Adrenal gland (tissue), 5 donors: ENCODE results near the gene MAML1.
A peak's percentile ranks its signal among the peaks of the same experiment; 100 is the strongest.

Source experiments
- POLR2A ChIP-seq, 2 donors: fragments of 450-650 bp; IDR thresholded peaks; one replicate each; pipeline ENCODE4 v1.6.1; 2017; ENCODE audit warnings: antibody characterized with exemption in 2 of 2, mild to moderate bottlenecking in 2 of 2, moderate library complexity in 1 of 2
- TF ChIP-seq, protein P1 (sequence below), 6 experiments: fragments of 450-650 bp in 4 of 6; fragments of 200-600 bp in 2 of 6; sonication (generic) in 1 of 6; IDR thresholded peaks; 1 replicate in 5 of 6; 2 replicates in 1 of 6; pipeline versions ENCODE4 v1.5.1 to v1.8.0; 2016 to 2021; ENCODE audit warnings: antibody characterized with exemption in 6 of 6, mild to moderate bottlenecking in 2 of 6, moderate library complexity in 1 of 6
- donor health status: DM: no; HTN: no; CAD: no.

- TF ChIP-seq, protein P1, sequence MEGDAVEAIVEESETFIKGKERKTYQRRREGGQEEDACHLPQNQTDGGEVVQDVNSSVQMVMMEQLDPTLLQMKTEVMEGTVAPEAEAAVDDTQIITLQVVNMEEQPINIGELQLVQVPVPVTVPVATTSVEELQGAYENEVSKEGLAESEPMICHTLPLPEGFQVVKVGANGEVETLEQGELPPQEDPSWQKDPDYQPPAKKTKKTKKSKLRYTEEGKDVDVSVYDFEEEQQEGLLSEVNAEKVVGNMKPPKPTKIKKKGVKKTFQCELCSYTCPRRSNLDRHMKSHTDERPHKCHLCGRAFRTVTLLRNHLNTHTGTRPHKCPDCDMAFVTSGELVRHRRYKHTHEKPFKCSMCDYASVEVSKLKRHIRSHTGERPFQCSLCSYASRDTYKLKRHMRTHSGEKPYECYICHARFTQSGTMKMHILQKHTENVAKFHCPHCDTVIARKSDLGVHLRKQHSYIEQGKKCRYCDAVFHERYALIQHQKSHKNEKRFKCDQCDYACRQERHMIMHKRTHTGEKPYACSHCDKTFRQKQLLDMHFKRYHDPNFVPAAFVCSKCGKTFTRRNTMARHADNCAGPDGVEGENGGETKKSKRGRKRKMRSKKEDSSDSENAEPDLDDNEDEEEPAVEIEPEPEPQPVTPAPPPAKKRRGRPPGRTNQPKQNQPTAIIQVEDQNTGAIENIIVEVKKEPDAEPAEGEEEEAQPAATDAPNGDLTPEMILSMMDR (IDR thresholded peaks at IDR 0.05) = no peak
- peak in 1 of 2 donors; percentile 29 for TF ChIP-seq POLR2A (IDR thresholded peaks at IDR 0.05)
Measured at GRCh38 chr5:179822444-179822990, 89.9 kb downstream of the MAML1 start.
